GM21367 (cell line): ENCODE data around the gene FOXC1.

Experiments
- ATAC-seq: cut with Tn5 transposase; IDR thresholded peaks from one replicate; pipeline ENCODE4 v1.9.1; 2021; ENCODE audit not compliant: unreplicated experiment

FOXC1 gene

DNA sequence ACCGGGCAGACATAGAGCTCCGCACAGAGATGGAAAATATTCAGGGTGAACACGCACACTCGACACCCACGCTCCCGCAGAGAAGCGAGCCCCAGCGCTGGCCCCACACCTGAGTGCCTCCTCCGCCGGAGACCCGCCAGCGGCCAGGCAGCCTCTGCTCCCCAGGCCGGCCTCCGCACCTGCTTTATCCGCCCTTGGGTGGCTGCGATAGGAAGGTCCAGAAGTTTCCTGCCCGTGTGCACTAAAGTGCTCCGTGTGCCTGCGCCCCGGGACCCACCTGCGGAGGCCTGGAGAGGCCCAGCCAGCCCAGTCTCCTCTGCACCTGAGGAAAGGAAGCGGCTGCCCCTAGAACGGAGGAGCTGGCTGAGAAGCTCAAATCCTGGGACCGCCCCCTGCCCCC is 10.8 kb upstream of the FOXC1 start:
- no peak for ATAC-seq

DNA sequence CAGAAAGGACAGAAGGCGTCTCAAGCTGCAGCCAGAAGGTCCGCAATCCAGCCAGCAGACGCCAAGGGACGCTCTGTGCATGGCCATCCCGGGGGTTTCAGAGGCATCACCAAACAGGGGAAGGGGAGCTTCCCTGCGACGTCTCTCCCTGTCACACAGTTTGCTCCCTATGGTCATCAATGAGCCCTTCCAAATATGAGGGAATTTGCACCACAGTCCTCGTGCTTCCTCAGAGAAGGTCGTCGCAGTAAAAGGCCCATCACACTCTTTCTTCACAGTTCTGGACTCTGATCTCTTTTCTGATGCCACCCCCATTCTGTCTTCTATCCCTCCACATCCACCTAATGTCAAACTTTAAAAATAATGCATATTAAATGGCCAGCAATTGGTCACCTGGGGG is 10.2 kb upstream of the FOXC1 start:
- no peak for ATAC-seq

DNA sequence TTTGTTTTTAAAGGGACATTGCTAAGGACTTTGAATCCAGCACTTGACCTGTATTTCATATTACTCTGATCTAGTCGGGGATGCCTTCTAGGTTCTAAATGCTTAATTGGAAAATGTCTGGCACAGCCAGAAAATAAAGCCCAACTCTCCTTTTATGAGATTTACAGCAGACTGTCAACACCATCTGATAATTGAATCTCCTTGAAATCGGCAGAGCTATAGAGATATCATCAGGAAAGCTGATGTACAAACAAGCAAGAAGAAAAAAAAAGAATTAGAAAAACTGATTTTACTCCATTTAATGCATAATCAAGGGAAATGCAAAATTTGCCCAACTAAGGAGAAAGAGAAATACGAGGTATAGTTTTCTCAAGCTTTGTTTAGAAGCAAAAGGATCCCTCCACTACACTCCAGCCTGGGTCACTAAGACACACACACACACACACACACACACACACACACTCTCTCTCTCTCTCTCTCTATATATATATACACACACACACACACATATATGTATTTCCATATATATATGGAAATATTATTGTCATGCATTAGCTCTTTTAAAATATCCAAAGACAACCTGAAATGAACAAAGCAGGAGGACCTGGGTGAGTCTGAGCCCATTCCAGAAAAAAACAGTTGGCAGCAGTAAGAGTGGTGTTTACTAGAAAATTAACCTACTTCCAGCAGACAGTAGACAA is 9.5 kb upstream of the FOXC1 start:
- ATAC-seq = no peak

DNA sequence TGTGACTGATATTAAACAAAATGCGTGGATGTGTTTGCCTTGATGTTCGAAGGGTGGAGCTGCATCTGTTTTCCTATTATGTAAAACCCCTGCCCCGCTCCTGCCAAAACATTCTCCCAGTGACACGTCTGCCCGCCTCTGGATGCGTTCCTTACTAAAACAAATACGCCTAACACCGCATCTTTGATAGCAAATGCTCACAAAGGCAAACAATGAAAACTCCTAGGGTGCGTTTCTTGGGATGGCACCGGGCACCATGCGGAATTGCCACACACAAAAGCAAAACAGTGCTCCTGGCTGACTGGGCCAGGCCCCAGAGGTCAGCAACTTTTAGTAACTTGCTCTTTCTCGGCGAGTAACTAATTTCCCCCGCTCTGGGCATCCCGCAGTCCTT is 9.0 kb upstream of the FOXC1 start:
- ATAC-seq = no peak

DNA sequence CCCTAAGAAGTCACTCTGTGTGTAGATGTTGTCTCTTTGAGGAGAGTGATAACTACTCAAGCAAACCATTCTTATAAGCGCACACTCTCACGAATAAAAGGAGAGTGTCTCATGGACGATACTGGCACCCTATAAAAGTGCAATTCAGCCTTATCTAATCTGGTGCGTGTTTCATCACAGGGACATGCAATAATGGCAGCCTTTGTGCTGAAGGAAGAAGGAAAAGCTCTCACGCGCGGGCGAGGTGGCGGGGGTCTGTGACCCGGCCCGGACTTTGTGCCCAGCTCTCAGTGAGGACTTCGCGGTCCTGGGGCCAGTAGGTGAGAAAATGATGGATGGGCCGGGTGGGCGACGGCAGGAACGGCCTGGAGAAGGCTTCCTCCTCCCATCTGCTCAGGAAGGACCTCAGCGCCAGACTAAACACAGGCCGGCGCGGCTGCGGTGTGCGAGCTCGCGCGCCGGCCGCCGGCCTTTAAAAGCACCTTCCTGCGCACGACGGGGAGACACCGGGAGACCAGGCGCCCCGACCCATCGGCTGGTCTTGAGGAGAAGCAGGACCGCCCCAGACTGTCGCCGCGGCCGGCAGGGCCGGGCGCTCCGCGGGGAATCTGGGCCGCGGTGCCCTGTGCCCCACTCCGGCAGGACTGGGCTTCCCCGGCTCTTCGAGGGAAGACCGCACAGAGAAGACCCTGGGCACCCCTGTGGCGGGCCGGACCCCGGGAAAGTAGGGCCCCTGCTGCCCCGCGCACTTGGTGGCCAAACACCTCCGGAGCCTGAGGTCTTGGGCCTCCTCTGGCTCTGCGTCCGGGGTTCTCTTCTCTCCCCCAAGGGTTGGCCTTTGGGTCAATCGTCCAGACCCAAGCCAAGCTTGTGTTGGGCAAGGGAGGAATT is 8.3 kb upstream of the FOXC1 start:
- no peak for ATAC-seq

DNA sequence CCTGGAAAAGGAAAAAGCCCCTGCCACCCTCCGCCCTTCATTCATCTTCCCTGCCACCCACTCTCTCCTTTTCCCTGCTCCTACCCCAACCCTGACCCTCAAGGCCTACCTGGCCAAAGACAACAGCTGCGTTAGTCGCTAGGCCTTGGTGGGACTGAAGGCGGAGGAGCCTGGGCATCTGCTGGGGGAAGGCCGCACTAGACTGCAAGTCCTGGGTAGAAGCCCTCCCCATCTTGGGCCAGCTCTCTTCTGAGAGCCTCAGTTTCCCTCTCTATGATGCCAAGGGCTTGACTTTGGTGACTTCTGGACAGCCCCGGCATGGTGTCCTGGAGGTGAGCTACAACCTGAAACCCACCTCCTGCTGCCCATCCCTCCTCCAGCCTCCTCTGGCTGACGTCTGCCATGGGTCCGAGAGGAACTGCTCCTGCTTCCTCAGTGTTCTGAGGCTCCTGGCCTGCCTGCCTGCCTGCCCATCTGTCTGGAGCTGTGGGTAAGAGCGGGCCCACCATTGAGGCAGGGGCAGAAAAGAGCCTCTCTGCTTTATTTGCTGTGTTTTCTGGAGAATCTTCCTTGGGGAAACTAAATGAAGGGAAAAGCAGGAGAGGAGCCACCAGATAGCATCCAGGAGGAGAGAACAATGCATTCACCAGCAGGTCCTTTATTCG is 7.5 kb upstream of the FOXC1 start:
- ATAC-seq = no peak

- no peak for ATAC-seq
Observed at GRCh38 chr6:1603708-1604107, 6.0 kb upstream of the FOXC1 start.

GRCh38 chr6:1604158-1605003 is 5.3 kb upstream of the FOXC1 start:
- peak; percentile 73 for ATAC-seq

- ATAC-seq = no peak
Observed at GRCh38 chr6:1605004-1605892, 4.5 kb upstream of the FOXC1 start.

DNA sequence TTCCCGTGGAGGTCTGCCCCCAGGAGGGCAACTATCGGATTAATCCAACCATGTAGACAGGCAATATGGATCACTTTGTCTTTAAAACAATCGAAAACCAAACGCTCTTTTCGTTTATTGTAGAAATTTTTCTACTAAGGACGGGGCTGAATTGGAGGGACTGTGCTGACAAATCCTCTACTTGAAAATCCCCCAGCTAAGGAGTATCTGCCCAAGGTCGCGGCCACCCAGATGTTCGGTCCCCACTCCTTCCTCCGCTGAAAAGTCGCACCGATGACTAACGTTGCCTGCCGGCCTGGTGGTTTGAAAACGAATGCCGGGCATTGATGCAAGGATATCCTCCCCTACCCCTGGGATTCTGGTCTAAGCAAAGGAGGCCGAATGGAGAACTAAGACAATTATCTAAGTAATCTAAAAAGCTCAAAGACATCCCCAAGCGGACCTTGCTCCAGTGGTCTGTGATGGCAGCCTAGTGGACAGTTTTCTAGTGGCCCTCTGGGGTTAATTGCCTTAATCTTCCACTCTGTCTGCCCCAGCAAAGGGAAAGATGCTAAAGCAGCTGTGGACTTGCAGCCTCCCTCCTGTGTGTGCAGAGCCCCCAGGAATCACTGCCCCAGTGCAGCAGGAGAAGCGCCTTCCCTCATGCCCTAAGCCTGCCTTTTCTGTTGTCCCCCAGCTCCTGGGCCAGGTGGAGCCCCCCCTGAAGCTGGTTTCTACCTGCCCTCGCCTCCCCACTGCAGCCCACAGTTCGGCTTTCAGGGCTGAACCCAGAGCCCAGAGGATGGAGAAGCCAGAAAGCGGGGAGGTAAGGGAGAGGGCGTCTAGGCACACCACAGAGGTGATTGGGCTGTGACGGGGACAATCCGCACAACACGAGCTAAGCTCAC is 3.6 kb upstream of the FOXC1 start:
- ATAC-seq = no peak

GRCh38 chr6:1606780-1607515 is 2.8 kb upstream of the FOXC1 start:
- ATAC-seq = no peak

GRCh38 chr6:1607516-1608221 is 2.0 kb upstream of the FOXC1 start:
- no peak for ATAC-seq

DNA sequence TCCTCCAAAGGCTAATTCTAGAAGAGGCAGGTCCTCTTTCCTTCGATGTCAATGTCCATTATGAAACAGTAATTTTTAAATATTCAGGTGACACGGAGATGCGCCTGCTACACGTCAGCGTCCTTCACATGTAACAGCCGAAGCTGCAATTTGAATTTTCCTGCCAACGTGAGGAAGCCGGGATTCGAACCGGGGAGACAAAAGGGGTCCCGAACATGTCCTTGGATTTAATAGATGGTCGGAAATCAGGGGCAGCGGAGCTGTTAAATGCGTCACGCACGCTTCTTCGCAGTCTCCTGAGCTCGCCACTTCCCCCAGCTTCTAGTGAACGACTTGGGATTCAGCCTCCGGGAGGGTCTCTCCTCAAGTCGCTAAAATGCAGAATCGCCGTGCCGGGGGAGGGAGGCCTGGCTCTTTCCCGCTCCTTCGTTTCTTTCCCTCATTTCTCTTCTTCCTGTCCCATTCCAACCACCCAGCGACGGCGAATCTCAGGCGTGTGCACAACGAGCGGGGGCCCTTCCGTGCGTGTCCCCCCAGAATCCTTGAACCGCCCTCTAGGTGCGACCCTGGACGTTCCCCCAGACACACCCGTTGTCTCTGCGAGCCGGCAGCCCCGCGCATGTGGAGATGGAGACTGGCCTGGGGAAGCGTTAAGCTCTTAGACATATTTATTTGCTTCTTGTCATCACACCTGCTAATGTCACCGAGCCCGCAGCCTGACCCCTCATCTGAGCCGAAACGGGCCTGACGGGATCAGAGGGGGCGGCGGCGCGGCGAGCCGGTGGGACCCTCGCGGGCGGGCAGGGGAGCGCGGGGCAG is 1.3 kb upstream of the FOXC1 start:
- ATAC-seq = no peak

DNA sequence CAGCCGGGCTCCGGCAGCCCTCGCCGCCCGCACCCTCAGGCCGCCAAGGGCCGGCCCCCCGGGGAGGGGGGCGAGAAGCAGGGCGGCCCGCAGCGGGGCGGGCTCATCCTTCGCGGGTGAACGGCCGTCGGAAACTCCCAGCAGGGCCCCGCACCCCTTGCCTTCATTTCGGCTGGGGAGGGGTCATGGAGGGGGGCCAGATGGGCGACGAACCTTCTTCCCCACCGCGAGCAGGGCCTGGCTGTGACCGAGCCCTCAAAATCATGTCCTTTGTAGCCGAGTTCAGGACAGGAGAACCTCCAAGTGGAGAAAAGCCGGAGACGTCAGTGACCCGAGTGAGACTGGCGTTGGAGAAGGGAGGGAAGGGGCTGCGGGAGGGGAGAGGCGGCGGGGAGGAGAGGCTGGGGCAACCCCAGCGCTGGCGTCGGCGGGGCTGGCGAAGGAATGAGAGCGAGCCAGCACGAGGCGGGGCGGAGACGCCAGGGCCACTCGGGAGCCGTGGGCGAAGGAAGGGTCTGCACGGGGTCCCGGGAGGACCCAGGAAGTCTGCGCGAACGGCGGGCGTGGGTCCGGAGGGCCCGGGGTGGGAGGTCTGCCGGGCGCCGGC is 571 bp upstream of the FOXC1 start:
- ATAC-seq = no peak

DNA sequence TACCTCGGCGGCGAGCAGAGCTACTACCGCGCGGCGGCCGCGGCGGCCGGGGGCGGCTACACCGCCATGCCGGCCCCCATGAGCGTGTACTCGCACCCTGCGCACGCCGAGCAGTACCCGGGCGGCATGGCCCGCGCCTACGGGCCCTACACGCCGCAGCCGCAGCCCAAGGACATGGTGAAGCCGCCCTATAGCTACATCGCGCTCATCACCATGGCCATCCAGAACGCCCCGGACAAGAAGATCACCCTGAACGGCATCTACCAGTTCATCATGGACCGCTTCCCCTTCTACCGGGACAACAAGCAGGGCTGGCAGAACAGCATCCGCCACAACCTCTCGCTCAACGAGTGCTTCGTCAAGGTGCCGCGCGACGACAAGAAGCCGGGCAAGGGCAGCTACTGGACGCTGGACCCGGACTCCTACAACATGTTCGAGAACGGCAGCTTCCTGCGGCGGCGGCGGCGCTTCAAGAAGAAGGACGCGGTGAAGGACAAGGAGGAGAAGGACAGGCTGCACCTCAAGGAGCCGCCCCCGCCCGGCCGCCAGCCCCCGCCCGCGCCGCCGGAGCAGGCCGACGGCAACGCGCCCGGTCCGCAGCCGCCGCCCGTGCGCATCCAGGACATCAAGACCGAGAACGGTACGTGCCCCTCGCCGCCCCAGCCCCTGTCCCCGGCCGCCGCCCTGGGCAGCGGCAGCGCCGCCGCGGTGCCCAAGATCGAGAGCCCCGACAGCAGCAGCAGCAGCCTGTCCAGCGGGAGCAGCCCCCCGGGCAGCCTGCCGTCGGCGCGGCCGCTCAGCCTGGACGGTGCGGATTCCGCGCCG is 994 bp downstream of the FOXC1 start:
- no peak for ATAC-seq

- ATAC-seq = no peak
Observed at GRCh38 chr6:1611322-1611571, 1.5 kb downstream of the FOXC1 start.
